Activated CD4-positive, alpha-beta T cell treated with anti-CD3 and anti-CD28 coated beads for 36 hours (primary cell): ENCODE results near the gene KRT28. TPM values are rescaled to one million over a fixed set of nuclear protein-coding genes. Genes with fewer than 3 reads are reported as not detected.
A peak's percentile ranks its signal among the peaks of the same experiment; 100 is the strongest.
"Not testable (repeated sequence)": the region's sequence is repeated elsewhere in the genome, so short reads cannot be mapped to it uniquely, and the experiment has no call there.

Source experiments
- ATAC-seq: fragments of 200-7000 bp; cut with Tn5 transposase; one replicate; pipeline ENCODE4 v1.10.0; 2021; ENCODE audit warnings: mild to moderate bottlenecking, moderate library complexity
- CTCF ChIA-PET: fragments of 350-600 bp; sonication (Branson Sonifier 250); formaldehyde crosslinking; loops from one replicate; lab custom pipeline; 2021; ENCODE audit warnings: antibody characterized with exemption; lab: Charles Lee
- POLR2A ChIA-PET: fragments of 350-600 bp; sonication (Branson Sonifier 250); formaldehyde crosslinking; loops from one replicate; lab custom pipeline; 2021; ENCODE audit warnings: antibody characterized with exemption, inconsistent platforms; lab: Charles Lee
- DNase-seq: peaks from one replicate; pipeline ENCODE4 v3.0.0-alpha.2; 2020
- H3K27ac Mint-ChIP-seq: one replicate; pipeline ENCODE4 v1.8.0; 2021; ENCODE audit warnings: mixed read lengths
- H3K27me3 Mint-ChIP-seq: one replicate; pipeline ENCODE4 v1.8.0; 2021; ENCODE audit warnings: mixed read lengths
- H3K36me3 Mint-ChIP-seq: one replicate; pipeline ENCODE4 v1.8.0; 2021; ENCODE audit warnings: low read depth, mixed read lengths
- H3K4me1 Mint-ChIP-seq: one replicate; pipeline ENCODE4 v1.8.0; 2021; ENCODE audit warnings: mixed read lengths
- H3K4me3 Mint-ChIP-seq: one replicate; pipeline ENCODE4 v1.8.0; 2021; ENCODE audit warnings: mild to moderate bottlenecking, moderate library complexity, mixed read lengths
- H3K9me3 Mint-ChIP-seq: one replicate; pipeline ENCODE4 v1.8.0; 2021; ENCODE audit warnings: low read depth, mixed read lengths
- intact Hi-C, 2 experiments: fragments of 100-400 bp; cut with DNase I in 1 of 2; cut with micrococcal nuclease in 1 of 2; formaldehyde crosslinking; loops; one replicate each; pipeline versions ENCODE4 v1.14.2 to v1.15.1; 2022 to 2024; cut with DNase I, micrococcal nuclease
- total RNA-seq, 2 experiments: library from RNA; stranded (reverse); gene quantifications; one replicate each; pipeline ENCODE4 v1.2.3, GENCODE V29; 2021

Gene KRT28
- total RNA-seq, 2 experiments from 2014 or later: not detected

DNA sequence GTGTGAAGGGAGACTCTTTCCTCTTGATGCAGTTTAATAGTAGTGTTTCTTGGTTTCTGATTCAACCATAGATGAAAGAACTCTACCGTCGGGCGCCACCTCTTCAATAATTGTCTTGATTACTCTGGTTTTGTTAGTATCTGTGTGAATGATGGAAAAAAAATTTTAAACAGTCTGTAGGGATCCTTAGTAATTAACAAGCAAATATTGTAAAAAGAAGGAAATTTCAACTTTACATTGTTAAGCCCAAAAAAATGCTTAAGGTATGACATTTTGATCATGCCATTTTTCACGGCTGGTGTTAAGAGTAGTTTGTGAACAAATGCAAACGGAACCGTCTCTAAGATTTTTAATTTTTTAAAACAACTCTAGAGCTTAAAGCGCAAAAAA, 18.6 kb upstream of the KRT28 start:
- Mint-ChIP-seq H3K36me3 (peaks cover 26% of the 10 kb centered on the region), H3K27me3 (peaks cover 4% of the 10 kb centered on the region), H3K4me1 (peaks cover 24% of the 10 kb centered on the region), H3K27ac (peak overlapping the region; percentile 97), H3K9me3 (no peaks in the 10 kb centered on the region), H3K4me3 (peak overlapping the region; percentile 95)
- CTCF ChIA-PET: interaction anchor here (0.6 to 1.5 kb wide), 11 partner anchors 10 to 850 kb away, joined by 3 to 9 read pairs (median 3); partner anchors contain the start of gene PSMD3
- POLR2A ChIA-PET: interaction anchor here (0.7 to 2.4 kb wide), 5 partner anchors 255 to 871 kb away, joined by 3 to 10 read pairs (median 4); partner anchors contain the start of genes EIF1 and TOP2A
- intact Hi-C loops: loop anchor here (2.0 to 5.0 kb wide), 7 partner anchors 256 to 1099 kb away; partner anchors contain the start of genes ACLY (in 1 of the 2), EIF1 (in 1 of the 2) and GJD3 (in 1 of the 2)
- DNase-seq (peak; percentile 26), ATAC-seq (no peak)

GRCh38 chr17:40817103-40817682, 17.4 kb upstream of the KRT28 start:
- ATAC-seq (no peak), DNase-seq (no peak)
- Mint-ChIP-seq H3K36me3 (peaks cover 23% of the 10 kb centered on the region), H3K4me1 (peaks cover 24% of the 10 kb centered on the region), H3K27ac (peak overlapping the region; percentile 61), H3K4me3 (peak overlapping the region; percentile 95), H3K9me3 (no peaks in the 10 kb centered on the region), H3K27me3 (peaks cover 8% of the 10 kb centered on the region)
- POLR2A ChIA-PET: no interaction called here
- intact Hi-C loops: loop anchor here in 1 of 2 experiments (5.0 kb wide), 2 partner anchors 455 to 1100 kb away; partner anchors contain the start of genes ACLY and GJD3
- CTCF ChIA-PET: interaction anchor here (0.9 to 1.0 kb wide), 2 partner anchors 11 to 12 kb away, joined by 3 read pairs; no protein-coding TSS in a partner anchor

DNA sequence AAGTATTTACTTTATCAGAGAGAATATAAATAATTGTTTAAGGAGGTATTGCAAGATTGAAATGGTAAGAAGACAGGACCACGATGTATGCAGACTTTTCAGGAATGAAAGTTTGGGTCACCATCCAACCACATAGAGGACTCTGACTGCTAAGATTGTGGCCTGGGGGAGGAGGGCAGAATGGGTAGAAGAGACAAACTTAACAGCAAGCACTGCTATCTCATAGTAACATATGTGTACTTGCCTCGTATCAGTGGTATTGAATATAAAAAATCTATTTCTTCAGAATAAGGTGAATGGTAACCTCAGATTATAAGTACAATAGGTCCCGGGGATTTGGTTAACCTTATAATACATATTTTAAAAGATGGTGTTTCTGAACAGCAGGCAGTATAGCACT, 16.8 kb upstream of the KRT28 start:
- no peak for DNase-seq
- Mint-ChIP-seq H3K36me3 (peaks cover 18% of the 10 kb centered on the region), H3K27me3 (peaks cover 13% of the 10 kb centered on the region), H3K9me3 (no peaks in the 10 kb centered on the region), H3K4me3 (no peak overlapping the region), H3K27ac (no peak overlapping the region), H3K4me1 (peaks cover 24% of the 10 kb centered on the region)
- no peak for ATAC-seq
- intact Hi-C loops: loop anchor here in 1 of 2 experiments (5.0 kb wide), 2 partner anchors 454 to 1101 kb away; partner anchors contain the start of genes ACLY and GJD3
- POLR2A ChIA-PET: no interaction called here
- CTCF ChIA-PET: interaction anchor here (1.0 kb wide), 1 partner anchor 10 kb away, joined by 3 read pairs; no protein-coding TSS in a partner anchor

DNA sequence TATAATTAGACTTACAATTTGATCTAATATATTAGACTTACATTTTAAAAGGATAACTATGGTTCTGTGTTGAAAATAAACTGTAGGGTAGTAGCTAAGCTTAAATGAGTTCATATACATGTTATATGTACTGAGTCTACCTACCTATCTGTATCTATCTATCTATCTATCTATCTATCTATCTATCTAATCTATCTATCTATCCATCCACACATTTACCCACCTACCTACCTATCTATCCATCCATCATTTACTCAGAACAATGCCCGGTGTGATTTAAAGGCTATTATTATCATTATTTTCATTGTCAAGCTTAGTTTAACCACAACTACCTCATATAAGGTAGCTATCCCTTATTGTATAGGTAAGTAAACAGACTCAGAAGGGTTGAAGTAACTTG, 15.6 kb upstream of the KRT28 start:
- H3K27ac Mint-ChIP-seq: no peak overlapping the region
- peaks cover 18% of the 10 kb centered on the region for H3K36me3 Mint-ChIP-seq
- ChIA-PET POLR2A (no interaction called here), CTCF (interaction anchor here (0.6 to 1.2 kb wide), 4 partner anchors 10 to 734 kb away, joined by 3 to 4 read pairs (median 3); no protein-coding TSS in a partner anchor)
- H3K4me1 Mint-ChIP-seq: peaks cover 21% of the 10 kb centered on the region
- no peaks in the 10 kb centered on the region for H3K9me3 Mint-ChIP-seq
- no peak for ATAC-seq
- H3K27me3 Mint-ChIP-seq: peaks cover 19% of the 10 kb centered on the region
- no peak for DNase-seq
- no peak overlapping the region for H3K4me3 Mint-ChIP-seq
- intact Hi-C loops: loop anchor here in 1 of 2 experiments (5.0 kb wide), 2 partner anchors 453 to 1102 kb away; partner anchors contain the start of genes ACLY and GJD3

GRCh38 chr17:40814657-40815056, 14.9 kb upstream of the KRT28 start:
- H3K4me3 Mint-ChIP-seq, DNase-seq, POLR2A ChIA-PET, H3K9me3 Mint-ChIP-seq, ATAC-seq, H3K27ac Mint-ChIP-seq: not testable (repeated sequence)
- intact Hi-C loops: loop anchor here in 1 of 2 experiments (5.0 kb wide), 2 partner anchors 452 to 1103 kb away; partner anchors contain the start of genes ACLY and GJD3
- H3K4me1 Mint-ChIP-seq: peaks cover 14% of the 10 kb centered on the region
- CTCF ChIA-PET: interaction anchor here (0.6 to 1.1 kb wide), 3 partner anchors 9 to 735 kb away, joined by 3 to 4 read pairs (median 3); no protein-coding TSS in a partner anchor
- peaks cover 17% of the 10 kb centered on the region for H3K36me3 Mint-ChIP-seq
- H3K27me3 Mint-ChIP-seq: peaks cover 26% of the 10 kb centered on the region

GRCh38 chr17:40813804-40814203, 14.0 kb upstream of the KRT28 start:
- Mint-ChIP-seq H3K9me3 (no peaks in the 10 kb centered on the region), H3K4me3 (no peak overlapping the region), H3K27me3 (peaks cover 31% of the 10 kb centered on the region), H3K36me3 (peaks cover 17% of the 10 kb centered on the region), H3K27ac (no peak overlapping the region), H3K4me1 (peaks cover 9% of the 10 kb centered on the region)
- POLR2A ChIA-PET: no interaction called here
- DNase-seq (no peak), ATAC-seq (no peak)
- CTCF ChIA-PET: no interaction called here
- intact Hi-C loops: no loop called here

DNA sequence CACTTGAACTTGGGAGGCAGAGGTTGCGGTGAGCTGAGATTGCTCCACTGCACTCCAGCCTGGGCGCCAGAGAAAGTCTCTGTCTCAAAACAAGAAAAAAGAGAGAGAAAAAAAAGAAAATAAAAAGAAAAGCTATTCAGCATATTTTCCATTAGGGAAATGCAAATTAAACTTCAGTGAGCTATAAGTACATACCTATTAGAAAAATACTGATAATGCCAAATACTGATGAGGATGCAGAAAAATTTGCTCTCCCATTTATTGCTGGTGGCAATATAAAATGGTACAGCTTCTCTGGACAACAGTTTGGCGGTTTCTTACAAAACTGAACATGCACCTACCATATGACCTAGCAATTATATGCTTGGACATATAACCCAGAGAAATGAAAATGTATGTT, 12.9 kb upstream of the KRT28 start:
- Mint-ChIP-seq H3K4me1 (peaks cover 6% of the 10 kb centered on the region), H3K9me3 (no peaks in the 10 kb centered on the region), H3K27me3 (peaks cover 36% of the 10 kb centered on the region), H3K27ac (no peak overlapping the region), H3K4me3 (no peak overlapping the region), H3K36me3 (peaks cover 12% of the 10 kb centered on the region)
- DNase-seq: no peak
- intact Hi-C loops: no loop called here
- no peak for ATAC-seq
- POLR2A ChIA-PET: no interaction called here
- CTCF ChIA-PET: interaction anchor here (0.6 kb wide), 1 partner anchor 114 kb away, joined by 4 read pairs; no protein-coding TSS in a partner anchor

- Mint-ChIP-seq H3K9me3 (no peaks in the 10 kb centered on the region), H3K27me3 (peaks cover 48% of the 10 kb centered on the region), H3K27ac (no peak overlapping the region), H3K4me1 (no peaks in the 10 kb centered on the region), H3K36me3 (no peaks in the 10 kb centered on the region), H3K4me3 (no peak overlapping the region)
- POLR2A ChIA-PET: no interaction called here
- ATAC-seq (no peak), DNase-seq (no peak)
- intact Hi-C loops: no loop called here
- CTCF ChIA-PET: interaction anchor here (1.0 kb wide), 1 partner anchor 512 kb away, joined by 4 read pairs; no protein-coding TSS in a partner anchor
Observed at GRCh38 chr17:40810494-40810893, 10.7 kb upstream of the KRT28 start.

- Mint-ChIP-seq H3K4me3 (no peak overlapping the region), H3K36me3 (no peaks in the 10 kb centered on the region), H3K27me3 (peaks cover 52% of the 10 kb centered on the region), H3K9me3 (no peaks in the 10 kb centered on the region), H3K4me1 (no peaks in the 10 kb centered on the region), H3K27ac (no peak overlapping the region)
- intact Hi-C loops: loop anchor here in 1 of 2 experiments (10.0 kb wide), 1 partner anchor 95 kb away; no protein-coding TSS in a partner anchor
- POLR2A ChIA-PET: no interaction called here
- CTCF ChIA-PET: interaction anchor here (1.2 kb wide), 1 partner anchor 47 kb away, joined by 5 read pairs; no protein-coding TSS in a partner anchor
- DNase-seq (no peak), ATAC-seq (no peak)
Observed at GRCh38 chr17:40809721-40810421, 10.1 kb upstream of the KRT28 start.

- DNase-seq (no peak), ATAC-seq (no peak)
- CTCF ChIA-PET: interaction anchor here (0.6 to 1.4 kb wide), 7 partner anchors 9 to 326 kb away, joined by 3 to 6 read pairs (median 3); no protein-coding TSS in a partner anchor
- Mint-ChIP-seq H3K36me3 (no peaks in the 10 kb centered on the region), H3K4me1 (peaks cover 2% of the 10 kb centered on the region), H3K9me3 (no peaks in the 10 kb centered on the region), H3K4me3 (no peak overlapping the region), H3K27ac (no peak overlapping the region), H3K27me3 (peaks cover 46% of the 10 kb centered on the region)
- intact Hi-C loops: loop anchor here in 1 of 2 experiments (10.0 kb wide), 1 partner anchor 99 kb away; no protein-coding TSS in a partner anchor
- POLR2A ChIA-PET: no interaction called here
Observed at GRCh38 chr17:40806131-40806530, 6.4 kb upstream of the KRT28 start.

DNA sequence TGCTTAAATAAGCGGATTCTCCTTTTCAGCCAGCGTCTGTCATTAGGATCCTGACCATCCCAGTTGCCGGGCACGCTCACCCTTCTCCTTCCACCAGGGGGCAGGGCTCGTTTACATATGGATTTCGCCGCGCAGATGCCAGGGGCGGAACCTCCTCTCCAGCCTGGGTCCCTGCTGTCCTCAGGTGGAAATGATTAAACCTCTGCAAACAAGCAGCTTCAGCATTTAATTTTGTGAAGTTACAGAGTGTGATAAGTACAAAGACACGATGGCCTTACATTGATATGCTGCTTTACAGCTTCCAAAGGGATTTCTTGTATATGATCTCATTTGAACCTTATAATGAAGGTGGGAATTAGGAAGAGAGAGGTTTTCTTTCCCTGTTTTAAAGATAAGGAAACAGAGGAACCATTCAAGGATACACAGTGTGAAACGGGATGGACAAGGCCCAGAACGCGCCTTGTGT, 3.9 kb upstream of the KRT28 start:
- POLR2A ChIA-PET: no interaction called here
- DNase-seq (peak; percentile 89), ATAC-seq (peak; percentile 93)
- Mint-ChIP-seq H3K36me3 (no peaks in the 10 kb centered on the region), H3K9me3 (no peaks in the 10 kb centered on the region), H3K27ac (no peak overlapping the region), H3K27me3 (peaks cover 30% of the 10 kb centered on the region), H3K4me3 (no peak overlapping the region), H3K4me1 (peaks cover 2% of the 10 kb centered on the region)
- intact Hi-C loops: loop anchor here (1.0 to 10.0 kb wide), 8 partner anchors 101 to 859 kb away; no protein-coding TSS in a partner anchor
- CTCF ChIA-PET: interaction anchor here (0.6 to 1.9 kb wide), 4 partner anchors 15 to 226 kb away, joined by 3 to 5 read pairs (median 4); no protein-coding TSS in a partner anchor
